Gastroesophageal sphincter (tissue), 3 donors: ENCODE data around the gene CNTLN.

ENCODE experiments used
- POLR2A ChIP-seq, 2 donors: fragments of 450-650 bp; IDR thresholded peaks; one replicate each; pipeline ENCODE4 v1.6.1; 2017; ENCODE audit warnings: antibody characterized with exemption in 2 of 2, mild to moderate bottlenecking in 2 of 2, moderate library complexity in 1 of 2
- POLR2AphosphoS5 ChIP-seq: sonication (generic); formaldehyde crosslinking; IDR thresholded peaks from one replicate; pipeline ENCODE4 v1.6.1; 2017; ENCODE audit warnings: antibody characterized with exemption
- TF ChIP-seq, protein P1 (sequence below), 4 experiments: fragments of 200-600 bp in 2 of 4; fragments of 450-650 bp in 2 of 4; sonication (generic) in 1 of 4; IDR thresholded peaks; one replicate each; pipeline ENCODE4 v1.5.1; 2017 to 2019; ENCODE audit warnings: antibody characterized with exemption in 4 of 4, mild to moderate bottlenecking in 2 of 4, moderate library complexity in 2 of 4

- TF ChIP-seq, protein P1, sequence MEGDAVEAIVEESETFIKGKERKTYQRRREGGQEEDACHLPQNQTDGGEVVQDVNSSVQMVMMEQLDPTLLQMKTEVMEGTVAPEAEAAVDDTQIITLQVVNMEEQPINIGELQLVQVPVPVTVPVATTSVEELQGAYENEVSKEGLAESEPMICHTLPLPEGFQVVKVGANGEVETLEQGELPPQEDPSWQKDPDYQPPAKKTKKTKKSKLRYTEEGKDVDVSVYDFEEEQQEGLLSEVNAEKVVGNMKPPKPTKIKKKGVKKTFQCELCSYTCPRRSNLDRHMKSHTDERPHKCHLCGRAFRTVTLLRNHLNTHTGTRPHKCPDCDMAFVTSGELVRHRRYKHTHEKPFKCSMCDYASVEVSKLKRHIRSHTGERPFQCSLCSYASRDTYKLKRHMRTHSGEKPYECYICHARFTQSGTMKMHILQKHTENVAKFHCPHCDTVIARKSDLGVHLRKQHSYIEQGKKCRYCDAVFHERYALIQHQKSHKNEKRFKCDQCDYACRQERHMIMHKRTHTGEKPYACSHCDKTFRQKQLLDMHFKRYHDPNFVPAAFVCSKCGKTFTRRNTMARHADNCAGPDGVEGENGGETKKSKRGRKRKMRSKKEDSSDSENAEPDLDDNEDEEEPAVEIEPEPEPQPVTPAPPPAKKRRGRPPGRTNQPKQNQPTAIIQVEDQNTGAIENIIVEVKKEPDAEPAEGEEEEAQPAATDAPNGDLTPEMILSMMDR (IDR thresholded peaks at IDR 0.05), result no peak
- TF ChIP-seq POLR2AphosphoS5 (no peak), POLR2A (IDR thresholded peaks at IDR 0.05) (no peak)
Measured at GRCh38 chr9:17138503-17138902, 3.7 kb downstream of the CNTLN start.
